HEK293 (cell line): ENCODE results near the gene MT2A.

Source experiments
- CTCF ChIA-PET: fragments of 350-600 bp; formaldehyde crosslinking; extraction: SDS; loops from one replicate; lab custom pipeline; 2021; ENCODE audit warnings: antibody characterized with exemption; lab: Yijun Ruan, JAX
- POLR2A ChIA-PET: fragments of 300-600 bp; formaldehyde crosslinking; extraction: SDS; loops from one replicate; lab custom pipeline; 2020; ENCODE audit warnings: antibody characterized with exemption, inconsistent platforms; lab: Yijun Ruan, JAX
- H3K27ac ChIP-seq: fragments of 200-500 bp; sonication (Bioruptor generic); 2 replicates; pipeline ENCODE4 v1.5.1; 2014; ENCODE audit warnings: low read depth, low read length, control low read depth, inconsistent platforms; ENCODE audit errors: extremely low read depth
- H3K36me3 ChIP-seq, 2 experiments: fragments of 200-500 bp in 1 of 2; sonication (Bioruptor generic) in 1 of 2; 1 replicate in 1 of 2; 2 replicates in 1 of 2; pipeline ENCODE4 v1.5.1; 2014 to 2017; ENCODE audit warnings: inconsistent platforms in 2 of 2, low read length in 2 of 2; ENCODE audit not compliant: control insufficient read depth in 2 of 2, insufficient read depth in 1 of 2
- H3K4me1 ChIP-seq: fragments of 200-500 bp; sonication (Bioruptor generic); 2 replicates; pipeline ENCODE4 v1.5.1; 2014; ENCODE audit warnings: mild to moderate bottlenecking, low read length, inconsistent platforms; ENCODE audit not compliant: control insufficient read depth, insufficient read depth
- H3K4me3 ChIP-seq: 2 replicates; pipeline ENCODE4 v1.5.1; 2011; ENCODE audit warnings: low read depth, mild to moderate bottlenecking, control low read depth, low read length, moderate library complexity
- H3K9me3 ChIP-seq: fragments of 200-500 bp; sonication (Bioruptor generic); 2 replicates; pipeline ENCODE4 v1.5.1; 2014; ENCODE audit warnings: low read depth, low read length, inconsistent platforms; ENCODE audit not compliant: control insufficient read depth, insufficient read depth
- GFI1B ChIP-seq: fragments of 450-650 bp; formaldehyde crosslinking; IDR thresholded peaks from 2 replicates; pipeline ENCODE4 v1.5.1; 2016; ENCODE audit warnings: missing biosample characterization, missing genetic modification characterization
- HOXC10 ChIP-seq: sonication (generic); formaldehyde crosslinking; IDR thresholded peaks from 2 replicates; pipeline ENCODE4 v1.8.1; 2023; ENCODE audit warnings: mild to moderate bottlenecking, missing genetic modification reagents
- HOXD13 ChIP-seq: sonication (generic); formaldehyde crosslinking; IDR thresholded peaks from 2 replicates; pipeline ENCODE4 v1.8.0; 2022; ENCODE audit warnings: missing genetic modification reagents, borderline replicate concordance
- IKZF3 ChIP-seq: fragments of 450-650 bp; IDR thresholded peaks from 2 replicates; pipeline ENCODE4 v1.5.0; 2018; ENCODE audit warnings: missing biosample characterization, mild to moderate bottlenecking, missing genetic modification characterization, moderate library complexity
- MEIS1 ChIP-seq: sonication (generic); formaldehyde crosslinking; IDR thresholded peaks from 2 replicates; pipeline ENCODE4 v1.8.1; 2022; ENCODE audit warnings: missing genetic modification reagents, mild to moderate bottlenecking, borderline replicate concordance
- TRIM28 ChIP-seq: IDR thresholded peaks from 2 replicates; pipeline ENCODE4 v1.6.1; 2011; ENCODE audit warnings: low read length, control low read depth, borderline replicate concordance
- ZBTB17 ChIP-seq: fragments of 450-650 bp; formaldehyde crosslinking; IDR thresholded peaks from 2 replicates; pipeline ENCODE4 v1.5.1; 2016; ENCODE audit warnings: missing biosample characterization, missing genetic modification characterization
- ZFP3 ChIP-seq: fragments of 450-650 bp; formaldehyde crosslinking; IDR thresholded peaks from 2 replicates; pipeline ENCODE4 v1.5.1; 2016; ENCODE audit warnings: low read depth, missing biosample characterization, missing genetic modification characterization
- ZNF10 ChIP-seq: fragments of 450-650 bp; formaldehyde crosslinking; IDR thresholded peaks from 2 replicates; pipeline ENCODE4 v1.5.1; 2017; ENCODE audit warnings: missing biosample characterization, missing genetic modification characterization
- ZNF223 ChIP-seq: fragments of 450-650 bp; formaldehyde crosslinking; IDR thresholded peaks from 2 replicates; pipeline ENCODE4 v1.5.1; 2016; ENCODE audit warnings: missing biosample characterization, missing genetic modification characterization
- ZNF266 ChIP-seq: fragments of 450-650 bp; formaldehyde crosslinking; IDR thresholded peaks from 2 replicates; pipeline ENCODE4 v1.5.1; 2016; ENCODE audit warnings: missing biosample characterization, missing genetic modification characterization, low read depth
- ZNF324 ChIP-seq: fragments of 450-650 bp; formaldehyde crosslinking; IDR thresholded peaks from 2 replicates; pipeline ENCODE4 v1.5.1; 2016; ENCODE audit warnings: missing biosample characterization, missing genetic modification characterization
- ZNF394 ChIP-seq: fragments of 450-650 bp; formaldehyde crosslinking; IDR thresholded peaks from 2 replicates; pipeline ENCODE4 v1.5.1; 2016; ENCODE audit warnings: missing biosample characterization, missing genetic modification characterization, mild to moderate bottlenecking, moderate library complexity, borderline replicate concordance
- ZSCAN16 ChIP-seq: fragments of 450-650 bp; formaldehyde crosslinking; IDR thresholded peaks from 2 replicates; pipeline ENCODE4 v1.5.1; 2016; ENCODE audit warnings: missing biosample characterization, missing genetic modification characterization
- ZXDB ChIP-seq: fragments of 450-650 bp; formaldehyde crosslinking; IDR thresholded peaks from 2 replicates; pipeline ENCODE4 v1.5.1; 2016; ENCODE audit warnings: missing biosample characterization, missing genetic modification characterization
- TF ChIP-seq, protein P1 (sequence below): fragments of 450-650 bp; formaldehyde crosslinking; IDR thresholded peaks from 2 replicates; pipeline ENCODE4 v1.5.1; 2016; ENCODE audit warnings: missing biosample characterization, missing genetic modification characterization
- TF ChIP-seq, protein P2 (sequence below): fragments of 450-650 bp; formaldehyde crosslinking; IDR thresholded peaks from 2 replicates; pipeline ENCODE4 v1.5.1; 2016; ENCODE audit warnings: missing biosample characterization, missing genetic modification characterization
- TF ChIP-seq, protein P3 (sequence below): fragments of 450-650 bp; formaldehyde crosslinking; IDR thresholded peaks from 2 replicates; pipeline ENCODE4 v1.5.1; 2016; ENCODE audit warnings: missing biosample characterization, missing genetic modification characterization
- TF ChIP-seq, protein P4 (sequence below): fragments of 450-650 bp; formaldehyde crosslinking; conservative IDR thresholded peaks from 2 replicates; pipeline ENCODE4 v1.5.1; 2016; ENCODE audit warnings: low read depth, missing biosample characterization, missing genetic modification characterization
- TF ChIP-seq, protein P5 (sequence below): fragments of 450-650 bp; formaldehyde crosslinking; IDR thresholded peaks from 2 replicates; pipeline ENCODE4 v1.5.1; 2016; ENCODE audit warnings: missing biosample characterization, missing genetic modification characterization, borderline replicate concordance

MT2A gene

DNA sequence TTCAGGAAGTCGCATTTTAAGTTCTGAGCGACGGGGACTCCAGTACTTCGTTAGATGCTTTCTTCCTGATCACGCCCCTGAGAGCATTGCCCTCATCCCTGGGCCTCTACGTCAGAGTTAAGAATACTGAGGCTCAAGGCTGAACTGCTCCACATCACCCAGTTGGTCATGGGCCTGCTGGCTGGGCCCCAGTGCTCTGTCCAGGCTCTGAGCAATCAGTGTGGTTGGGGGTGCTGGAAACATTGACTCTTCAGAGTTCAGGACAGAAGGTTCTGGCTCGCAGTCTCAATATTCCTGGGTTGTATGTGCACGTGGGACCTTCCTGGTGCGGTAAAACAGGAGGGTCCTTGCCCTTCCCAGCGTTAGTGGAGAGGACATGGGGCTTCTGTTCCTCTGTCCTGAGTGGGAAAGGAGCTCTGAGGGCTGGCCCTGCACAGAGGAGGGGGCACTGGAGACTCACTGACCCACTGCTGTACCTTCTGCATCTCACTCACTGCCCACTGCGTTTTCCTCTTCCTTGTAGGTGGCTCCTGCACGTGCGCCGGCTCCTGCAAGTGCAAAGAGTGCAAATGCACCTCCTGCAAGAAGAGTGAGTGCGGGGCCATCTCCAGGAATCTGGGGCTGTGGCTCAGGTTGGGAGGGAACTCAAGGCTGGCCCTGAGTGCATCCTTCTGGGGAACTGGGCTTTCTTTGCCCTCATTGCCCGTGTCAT is 17.7 kb downstream of the MT2A start:
- no peaks in the 10 kb centered on the region for H3K9me3 ChIP-seq
- ChIA-PET POLR2A (interaction anchor here (1.4 to 2.6 kb wide), 2 partner anchors 16 to 18 kb away, joined by 5 to 8 read pairs; partner anchors contain the start of gene MT2A), CTCF (interaction anchor here (0.7 to 1.3 kb wide), 2 partner anchors 8 to 76 kb away, joined by 4 read pairs; no protein-coding TSS in a partner anchor)
- no peak overlapping the region for H3K4me3 ChIP-seq
- no peak overlapping the region for H3K27ac ChIP-seq
- H3K36me3 ChIP-seq: no peaks in the 10 kb centered on the region
- TF ChIP-seq, protein P1, sequence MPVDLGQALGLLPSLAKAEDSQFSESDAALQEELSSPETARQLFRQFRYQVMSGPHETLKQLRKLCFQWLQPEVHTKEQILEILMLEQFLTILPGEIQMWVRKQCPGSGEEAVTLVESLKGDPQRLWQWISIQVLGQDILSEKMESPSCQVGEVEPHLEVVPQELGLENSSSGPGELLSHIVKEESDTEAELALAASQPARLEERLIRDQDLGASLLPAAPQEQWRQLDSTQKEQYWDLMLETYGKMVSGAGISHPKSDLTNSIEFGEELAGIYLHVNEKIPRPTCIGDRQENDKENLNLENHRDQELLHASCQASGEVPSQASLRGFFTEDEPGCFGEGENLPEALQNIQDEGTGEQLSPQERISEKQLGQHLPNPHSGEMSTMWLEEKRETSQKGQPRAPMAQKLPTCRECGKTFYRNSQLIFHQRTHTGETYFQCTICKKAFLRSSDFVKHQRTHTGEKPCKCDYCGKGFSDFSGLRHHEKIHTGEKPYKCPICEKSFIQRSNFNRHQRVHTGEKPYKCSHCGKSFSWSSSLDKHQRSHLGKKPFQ (tag by site-specific recombination): no peak
- TF ChIP-seq ZFP3 (tag by site-specific recombination) (no peak), IKZF3 (tag by site-specific recombination) (no peak), GFI1B (no peak), MEIS1 (CRISPR knock-in tag) (no peak), HOXC10 (CRISPR knock-in tag) (no peak), TRIM28 (no peak), ZNF10 (tag by site-specific recombination) (no peak), HOXD13 (CRISPR knock-in tag) (no peak), ZNF266 (no peak), ZNF223 (tag by site-specific recombination) (no peak), ZNF394 (tag by site-specific recombination) (no peak), ZBTB17 (tag by site-specific recombination) (no peak), ZNF324 (tag by site-specific recombination) (no peak), ZSCAN16 (tag by site-specific recombination) (no peak), ZXDB (tag by site-specific recombination) (no peak)
- TF ChIP-seq, protein P2, sequence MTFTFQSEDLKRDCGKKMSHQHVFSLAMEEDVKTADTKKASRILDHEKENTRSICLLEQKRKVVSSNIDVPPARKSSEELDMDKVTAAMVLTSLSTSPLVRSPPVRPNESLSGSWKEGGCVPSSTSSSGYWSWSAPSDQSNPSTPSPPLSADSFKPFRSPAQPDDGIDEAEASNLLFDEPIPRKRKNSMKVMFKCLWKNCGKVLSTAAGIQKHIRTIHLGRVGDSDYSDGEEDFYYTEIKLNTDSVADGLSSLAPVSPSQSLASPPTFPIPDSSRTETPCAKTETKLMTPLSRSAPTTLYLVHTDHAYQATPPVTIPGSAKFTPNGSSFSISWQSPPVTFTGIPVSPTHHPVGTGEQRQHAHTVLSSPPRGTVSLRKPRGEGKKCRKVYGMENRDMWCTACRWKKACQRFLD (tag by site-specific recombination): no peak
- TF ChIP-seq, protein P3, sequence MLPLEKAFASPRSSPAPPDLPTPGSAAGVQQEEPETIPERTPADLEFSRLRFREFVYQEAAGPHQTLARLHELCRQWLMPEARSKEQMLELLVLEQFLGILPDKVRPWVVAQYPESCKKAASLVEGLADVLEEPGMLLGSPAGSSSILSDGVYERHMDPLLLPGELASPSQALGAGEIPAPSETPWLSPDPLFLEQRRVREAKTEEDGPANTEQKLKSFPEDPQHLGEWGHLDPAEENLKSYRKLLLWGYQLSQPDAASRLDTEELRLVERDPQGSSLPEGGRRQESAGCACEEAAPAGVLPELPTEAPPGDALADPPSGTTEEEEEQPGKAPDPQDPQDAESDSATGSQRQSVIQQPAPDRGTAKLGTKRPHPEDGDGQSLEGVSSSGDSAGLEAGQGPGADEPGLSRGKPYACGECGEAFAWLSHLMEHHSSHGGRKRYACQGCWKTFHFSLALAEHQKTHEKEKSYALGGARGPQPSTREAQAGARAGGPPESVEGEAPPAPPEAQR (tag by site-specific recombination): no peak
- TF ChIP-seq, protein P4, sequence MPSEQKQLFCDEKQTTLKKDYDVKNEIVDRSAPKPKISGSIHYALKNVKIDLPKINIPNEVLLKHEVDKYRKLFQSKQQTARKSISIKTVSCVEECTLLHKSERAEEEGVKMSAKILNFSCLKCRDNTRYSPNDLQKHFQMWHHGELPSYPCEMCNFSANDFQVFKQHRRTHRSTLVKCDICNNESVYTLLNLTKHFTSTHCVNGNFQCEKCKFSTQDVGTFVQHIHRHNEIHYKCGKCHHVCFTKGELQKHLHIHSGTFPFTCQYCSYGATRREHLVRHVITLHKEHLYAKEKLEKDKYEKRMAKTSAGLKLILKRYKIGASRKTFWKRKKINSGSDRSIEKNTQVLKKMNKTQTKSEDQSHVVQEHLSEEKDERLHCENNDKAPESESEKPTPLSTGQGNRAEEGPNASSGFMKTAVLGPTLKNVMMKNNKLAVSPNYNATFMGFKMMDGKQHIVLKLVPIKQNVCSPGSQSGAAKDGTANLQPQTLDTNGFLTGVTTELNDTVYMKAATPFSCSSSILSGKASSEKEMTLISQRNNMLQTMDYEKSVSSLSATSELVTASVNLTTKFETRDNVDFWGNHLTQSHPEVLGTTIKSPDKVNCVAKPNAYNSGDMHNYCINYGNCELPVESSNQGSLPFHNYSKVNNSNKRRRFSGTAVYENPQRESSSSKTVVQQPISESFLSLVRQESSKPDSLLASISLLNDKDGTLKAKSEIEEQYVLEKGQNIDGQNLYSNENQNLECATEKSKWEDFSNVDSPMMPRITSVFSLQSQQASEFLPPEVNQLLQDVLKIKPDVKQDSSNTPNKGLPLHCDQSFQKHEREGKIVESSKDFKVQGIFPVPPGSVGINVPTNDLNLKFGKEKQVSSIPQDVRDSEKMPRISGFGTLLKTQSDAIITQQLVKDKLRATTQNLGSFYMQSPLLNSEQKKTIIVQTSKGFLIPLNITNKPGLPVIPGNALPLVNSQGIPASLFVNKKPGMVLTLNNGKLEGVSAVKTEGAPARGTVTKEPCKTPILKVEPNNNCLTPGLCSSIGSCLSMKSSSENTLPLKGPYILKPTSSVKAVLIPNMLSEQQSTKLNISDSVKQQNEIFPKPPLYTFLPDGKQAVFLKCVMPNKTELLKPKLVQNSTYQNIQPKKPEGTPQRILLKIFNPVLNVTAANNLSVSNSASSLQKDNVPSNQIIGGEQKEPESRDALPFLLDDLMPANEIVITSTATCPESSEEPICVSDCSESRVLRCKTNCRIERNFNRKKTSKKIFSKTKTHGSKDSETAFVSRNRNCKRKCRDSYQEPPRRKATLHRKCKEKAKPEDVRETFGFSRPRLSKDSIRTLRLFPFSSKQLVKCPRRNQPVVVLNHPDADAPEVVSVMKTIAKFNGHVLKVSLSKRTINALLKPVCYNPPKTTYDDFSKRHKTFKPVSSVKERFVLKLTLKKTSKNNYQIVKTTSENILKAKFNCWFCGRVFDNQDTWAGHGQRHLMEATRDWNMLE (tag by site-specific recombination): no peak
- TF ChIP-seq, protein P5, sequence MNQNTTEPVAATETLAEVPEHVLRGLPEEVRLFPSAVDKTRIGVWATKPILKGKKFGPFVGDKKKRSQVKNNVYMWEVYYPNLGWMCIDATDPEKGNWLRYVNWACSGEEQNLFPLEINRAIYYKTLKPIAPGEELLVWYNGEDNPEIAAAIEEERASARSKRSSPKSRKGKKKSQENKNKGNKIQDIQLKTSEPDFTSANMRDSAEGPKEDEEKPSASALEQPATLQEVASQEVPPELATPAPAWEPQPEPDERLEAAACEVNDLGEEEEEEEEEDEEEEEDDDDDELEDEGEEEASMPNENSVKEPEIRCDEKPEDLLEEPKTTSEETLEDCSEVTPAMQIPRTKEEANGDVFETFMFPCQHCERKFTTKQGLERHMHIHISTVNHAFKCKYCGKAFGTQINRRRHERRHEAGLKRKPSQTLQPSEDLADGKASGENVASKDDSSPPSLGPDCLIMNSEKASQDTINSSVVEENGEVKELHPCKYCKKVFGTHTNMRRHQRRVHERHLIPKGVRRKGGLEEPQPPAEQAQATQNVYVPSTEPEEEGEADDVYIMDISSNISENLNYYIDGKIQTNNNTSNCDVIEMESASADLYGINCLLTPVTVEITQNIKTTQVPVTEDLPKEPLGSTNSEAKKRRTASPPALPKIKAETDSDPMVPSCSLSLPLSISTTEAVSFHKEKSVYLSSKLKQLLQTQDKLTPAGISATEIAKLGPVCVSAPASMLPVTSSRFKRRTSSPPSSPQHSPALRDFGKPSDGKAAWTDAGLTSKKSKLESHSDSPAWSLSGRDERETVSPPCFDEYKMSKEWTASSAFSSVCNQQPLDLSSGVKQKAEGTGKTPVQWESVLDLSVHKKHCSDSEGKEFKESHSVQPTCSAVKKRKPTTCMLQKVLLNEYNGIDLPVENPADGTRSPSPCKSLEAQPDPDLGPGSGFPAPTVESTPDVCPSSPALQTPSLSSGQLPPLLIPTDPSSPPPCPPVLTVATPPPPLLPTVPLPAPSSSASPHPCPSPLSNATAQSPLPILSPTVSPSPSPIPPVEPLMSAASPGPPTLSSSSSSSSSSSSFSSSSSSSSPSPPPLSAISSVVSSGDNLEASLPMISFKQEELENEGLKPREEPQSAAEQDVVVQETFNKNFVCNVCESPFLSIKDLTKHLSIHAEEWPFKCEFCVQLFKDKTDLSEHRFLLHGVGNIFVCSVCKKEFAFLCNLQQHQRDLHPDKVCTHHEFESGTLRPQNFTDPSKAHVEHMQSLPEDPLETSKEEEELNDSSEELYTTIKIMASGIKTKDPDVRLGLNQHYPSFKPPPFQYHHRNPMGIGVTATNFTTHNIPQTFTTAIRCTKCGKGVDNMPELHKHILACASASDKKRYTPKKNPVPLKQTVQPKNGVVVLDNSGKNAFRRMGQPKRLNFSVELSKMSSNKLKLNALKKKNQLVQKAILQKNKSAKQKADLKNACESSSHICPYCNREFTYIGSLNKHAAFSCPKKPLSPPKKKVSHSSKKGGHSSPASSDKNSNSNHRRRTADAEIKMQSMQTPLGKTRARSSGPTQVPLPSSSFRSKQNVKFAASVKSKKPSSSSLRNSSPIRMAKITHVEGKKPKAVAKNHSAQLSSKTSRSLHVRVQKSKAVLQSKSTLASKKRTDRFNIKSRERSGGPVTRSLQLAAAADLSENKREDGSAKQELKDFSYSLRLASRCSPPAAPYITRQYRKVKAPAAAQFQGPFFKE (tag by site-specific recombination): no peak
- no peaks in the 10 kb centered on the region; the same call in 1 of the 2 replicates for H3K4me1 ChIP-seq
